Adipocyte (in vitro differentiated cells): ENCODE data around the gene PRSS1.

ENCODE experiments used
- DNase-seq: peaks from one replicate; pipeline ENCODE4 v3.0.0-alpha.2; 2015; ENCODE audit warnings: low read depth
- H3K27me3 ChIP-seq: replicated peaks from 2 replicates; pipeline ENCODE4 v1.7.0; 2013; ENCODE audit warnings: mild to moderate bottlenecking, low read length, moderate library complexity; ENCODE audit not compliant: control insufficient read depth, insufficient read depth
- H3K36me3 ChIP-seq: 2 replicates; pipeline ENCODE4 v1.7.0; 2013; ENCODE audit warnings: low read length, mild to moderate bottlenecking, moderate library complexity; ENCODE audit not compliant: control insufficient read depth, insufficient read depth, severe bottlenecking
- H3K4me1 ChIP-seq: 2 replicates; pipeline ENCODE4 v1.7.0; 2013; ENCODE audit warnings: mild to moderate bottlenecking, low read length, moderate library complexity; ENCODE audit not compliant: control insufficient read depth, insufficient read depth
- H3K4me3 ChIP-seq: 2 replicates; pipeline ENCODE4 v1.7.0; 2013; ENCODE audit warnings: mild to moderate bottlenecking, low read length, moderate library complexity
- H3K9ac ChIP-seq: 2 replicates; pipeline ENCODE4 v1.7.0; 2013; ENCODE audit warnings: mild to moderate bottlenecking, low read length, moderate library complexity
- H3K9me3 ChIP-seq: 2 replicates; pipeline ENCODE4 v1.7.0; 2013; ENCODE audit warnings: mild to moderate bottlenecking, low read length, moderate library complexity; ENCODE audit not compliant: control insufficient read depth

Gene PRSS1

GRCh38 chr7:142787783-142788182 lies 38.5 kb downstream of the PRSS1 start:
- Histone ChIP-seq H3K9me3 (no peaks in the 10 kb centered on the region), H3K27me3 (peaks cover 34% of the 10 kb centered on the region), H3K4me3 (no peak overlapping the region), H3K36me3 (no peaks in the 10 kb centered on the region), H3K9ac (no peak overlapping the region), H3K4me1 (peaks cover 3% of the 10 kb centered on the region)
- no peak for DNase-seq

DNA sequence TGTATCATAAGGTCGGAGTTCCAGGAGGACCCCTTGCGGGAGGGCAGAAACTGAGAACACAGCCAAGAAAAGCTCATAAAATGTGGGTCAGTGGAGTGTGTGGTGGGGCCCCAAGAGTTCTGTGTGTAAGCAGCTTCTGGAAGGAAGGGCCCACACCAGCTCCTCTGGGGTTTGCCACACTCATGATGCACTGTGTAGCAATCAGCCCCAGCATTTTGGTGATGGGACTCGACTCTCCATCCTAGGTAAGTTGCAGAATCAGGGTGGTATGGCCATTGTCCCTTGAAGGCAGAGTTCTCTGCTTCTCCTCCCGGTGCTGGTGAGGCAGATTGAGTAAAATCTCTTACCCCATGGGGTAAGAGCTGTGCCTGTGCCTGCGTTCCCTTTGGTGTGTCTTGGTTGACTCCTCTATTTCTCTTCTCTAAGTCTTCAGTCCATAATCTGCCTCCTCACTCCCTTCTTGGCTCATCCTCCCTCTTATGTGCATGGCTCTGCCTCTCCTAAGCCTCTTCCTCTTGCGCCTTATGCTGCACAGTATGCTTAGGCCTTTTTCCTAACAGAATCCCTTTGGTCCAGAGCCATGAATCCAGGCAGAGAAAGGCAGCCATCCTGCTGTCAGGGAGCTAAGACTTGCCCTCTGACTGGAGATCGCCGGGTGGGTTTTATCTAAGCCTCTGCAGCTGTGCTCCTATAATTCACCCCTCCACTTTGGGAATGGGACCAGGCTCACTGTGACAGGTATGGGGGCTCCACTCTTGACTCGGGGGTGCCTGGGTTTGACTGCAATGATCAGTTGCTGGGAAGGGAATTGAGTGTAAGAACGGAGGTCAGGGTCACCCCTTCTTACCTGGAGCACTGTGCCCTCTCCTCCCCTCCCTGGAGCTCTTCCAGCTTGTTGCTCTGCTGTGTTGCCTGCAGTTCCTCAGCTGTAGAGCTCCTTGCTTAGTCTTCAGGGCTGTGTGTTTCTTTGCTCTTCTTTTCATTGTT lies 39.3 kb downstream of the PRSS1 start:
- H3K9ac ChIP-seq: no peak overlapping the region
- no peaks in the 10 kb centered on the region for H3K4me1 ChIP-seq
- DNase-seq: no peak
- H3K9me3 ChIP-seq: no peaks in the 10 kb centered on the region
- H3K36me3 ChIP-seq: no peaks in the 10 kb centered on the region
- H3K4me3 ChIP-seq: no peak overlapping the region
- peaks cover 34% of the 10 kb centered on the region for H3K27me3 ChIP-seq

GRCh38 chr7:142789441-142789840 lies 40.2 kb downstream of the PRSS1 start:
- Histone ChIP-seq H3K4me3 (no peak overlapping the region), H3K9me3 (no peaks in the 10 kb centered on the region), H3K27me3 (peaks cover 42% of the 10 kb centered on the region), H3K9ac (no peak overlapping the region), H3K36me3 (no peaks in the 10 kb centered on the region), H3K4me1 (no peaks in the 10 kb centered on the region)
- no peak for DNase-seq

DNA sequence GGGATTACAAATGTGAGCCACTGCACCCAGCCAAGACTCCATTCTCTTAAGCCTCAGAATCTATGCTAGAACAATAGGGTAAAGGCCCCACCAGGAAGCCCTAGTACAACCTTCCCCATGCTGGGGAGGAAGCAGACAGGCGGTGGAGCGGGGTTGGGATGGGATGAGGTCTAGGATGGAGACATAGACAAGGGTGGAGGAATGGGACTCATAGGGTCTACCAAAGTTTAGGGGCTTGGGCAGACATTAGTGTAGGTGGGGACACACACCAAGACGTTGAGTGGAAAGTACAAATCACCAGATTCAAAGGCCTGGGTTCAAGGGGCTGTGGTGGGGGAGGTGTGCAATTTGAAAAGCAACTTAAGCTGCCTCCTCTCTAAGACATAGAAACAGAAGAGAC lies 40.8 kb downstream of the PRSS1 start:
- Histone ChIP-seq H3K9ac (no peak overlapping the region), H3K9me3 (no peaks in the 10 kb centered on the region), H3K36me3 (no peaks in the 10 kb centered on the region), H3K4me1 (no peaks in the 10 kb centered on the region), H3K27me3 (peaks cover 48% of the 10 kb centered on the region), H3K4me3 (no peak overlapping the region)
- no peak for DNase-seq

DNA sequence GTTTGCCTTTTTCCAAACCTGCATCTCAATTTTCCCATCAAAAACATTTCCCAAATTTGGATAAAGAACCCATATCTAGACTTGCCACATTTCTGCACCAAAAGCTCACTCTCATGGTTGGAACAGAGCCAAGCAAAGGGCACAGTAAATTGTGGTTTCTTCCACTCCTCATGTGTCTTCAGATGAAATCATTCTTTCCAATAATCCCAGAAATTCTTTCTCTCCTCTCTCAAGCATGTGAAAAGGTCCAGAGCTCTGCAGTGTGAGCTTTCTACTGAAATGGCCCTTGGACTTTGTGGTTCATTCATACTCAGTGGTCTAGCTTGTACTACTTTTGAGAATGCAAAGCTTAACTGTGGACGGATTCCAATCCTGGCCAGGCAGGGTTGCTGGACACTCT lies 41.3 kb downstream of the PRSS1 start:
- peaks cover 53% of the 10 kb centered on the region for H3K27me3 ChIP-seq
- no peaks in the 10 kb centered on the region for H3K9me3 ChIP-seq
- H3K9ac ChIP-seq: no peak overlapping the region
- H3K36me3 ChIP-seq: no peaks in the 10 kb centered on the region
- DNase-seq: no peak
- no peak overlapping the region for H3K4me3 ChIP-seq
- no peaks in the 10 kb centered on the region for H3K4me1 ChIP-seq

DNA sequence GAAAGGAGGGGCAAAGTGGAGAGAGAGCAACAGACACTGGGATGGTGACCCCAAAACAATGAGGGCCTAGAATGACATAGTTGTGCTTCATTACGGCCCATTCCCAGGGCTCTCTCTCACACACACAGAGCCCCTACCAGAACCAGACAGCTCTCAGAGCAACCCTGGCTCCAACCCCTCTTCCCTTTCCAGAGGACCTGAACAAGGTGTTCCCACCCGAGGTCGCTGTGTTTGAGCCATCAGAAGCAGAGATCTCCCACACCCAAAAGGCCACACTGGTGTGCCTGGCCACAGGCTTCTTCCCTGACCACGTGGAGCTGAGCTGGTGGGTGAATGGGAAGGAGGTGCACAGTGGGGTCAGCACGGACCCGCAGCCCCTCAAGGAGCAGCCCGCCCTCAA lies 42.2 kb downstream of the PRSS1 start:
- H3K9me3 ChIP-seq: no peaks in the 10 kb centered on the region
- H3K4me1 ChIP-seq: no peaks in the 10 kb centered on the region
- H3K27me3 ChIP-seq: peaks cover 63% of the 10 kb centered on the region
- no peak overlapping the region for H3K4me3 ChIP-seq
- no peak overlapping the region for H3K9ac ChIP-seq
- H3K36me3 ChIP-seq: no peaks in the 10 kb centered on the region
- DNase-seq: no peak

- no peaks in the 10 kb centered on the region for H3K36me3 ChIP-seq
- no peak for DNase-seq
- H3K9me3 ChIP-seq: no peaks in the 10 kb centered on the region
- H3K4me1 ChIP-seq: peaks cover under 1% of the 10 kb centered on the region
- peaks cover 68% of the 10 kb centered on the region for H3K27me3 ChIP-seq
- no peak overlapping the region for H3K9ac ChIP-seq
- H3K4me3 ChIP-seq: no peak overlapping the region
Measured at GRCh38 chr7:142792129-142792528, 42.9 kb downstream of the PRSS1 start.

- Histone ChIP-seq H3K4me3 (no peak overlapping the region), H3K36me3 (no peaks in the 10 kb centered on the region), H3K27me3 (peaks cover 73% of the 10 kb centered on the region), H3K4me1 (peaks cover 5% of the 10 kb centered on the region), H3K9me3 (no peaks in the 10 kb centered on the region), H3K9ac (no peak overlapping the region)
- DNase-seq: no peak
Measured at GRCh38 chr7:142792593-142792992, 43.3 kb downstream of the PRSS1 start.

GRCh38 chr7:142793156-142793555 lies 43.9 kb downstream of the PRSS1 start:
- DNase-seq: no peak
- H3K27me3 ChIP-seq: peaks cover 73% of the 10 kb centered on the region

DNA sequence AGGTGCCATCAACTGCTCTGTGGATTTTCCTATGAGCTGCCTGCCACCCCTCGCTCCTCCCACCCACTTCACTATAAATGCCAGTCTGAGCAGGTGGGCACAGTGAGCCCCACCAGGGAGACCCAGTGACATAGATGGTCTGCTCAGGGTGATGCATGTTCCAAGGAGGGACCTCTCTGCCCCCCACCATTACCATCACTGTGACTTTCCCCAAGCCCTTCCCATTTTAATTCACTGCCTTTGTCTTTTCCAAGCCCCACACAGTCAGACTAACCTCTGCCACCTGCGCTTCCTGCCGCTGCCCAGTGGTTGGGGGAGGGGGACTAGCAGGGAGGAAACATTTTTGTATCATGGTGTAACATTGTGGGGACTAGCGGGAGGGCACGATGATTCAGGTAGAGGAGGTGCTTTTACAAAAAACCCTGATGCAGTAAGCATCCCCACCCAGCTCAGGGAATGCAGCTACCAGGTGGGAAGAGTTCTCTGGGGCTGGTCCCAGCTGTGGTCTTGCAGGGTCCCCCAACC lies 46.1 kb downstream of the PRSS1 start:
- no peak overlapping the region for H3K9ac ChIP-seq
- peaks cover 82% of the 10 kb centered on the region for H3K27me3 ChIP-seq
- no peaks in the 10 kb centered on the region for H3K36me3 ChIP-seq
- no peaks in the 10 kb centered on the region for H3K9me3 ChIP-seq
- H3K4me3 ChIP-seq: no peak overlapping the region
- peaks cover 7% of the 10 kb centered on the region for H3K4me1 ChIP-seq
- no peak for DNase-seq

More at GRCh38 chr7:142793156-142793555, 43.9 kb downstream of the PRSS1 start:
- Histone ChIP-seq H3K9ac (no peak overlapping the region), H3K9me3 (no peaks in the 10 kb centered on the region), H3K36me3 (no peaks in the 10 kb centered on the region), H3K4me3 (no peak overlapping the region), H3K4me1 (peaks cover 7% of the 10 kb centered on the region)

DNA sequence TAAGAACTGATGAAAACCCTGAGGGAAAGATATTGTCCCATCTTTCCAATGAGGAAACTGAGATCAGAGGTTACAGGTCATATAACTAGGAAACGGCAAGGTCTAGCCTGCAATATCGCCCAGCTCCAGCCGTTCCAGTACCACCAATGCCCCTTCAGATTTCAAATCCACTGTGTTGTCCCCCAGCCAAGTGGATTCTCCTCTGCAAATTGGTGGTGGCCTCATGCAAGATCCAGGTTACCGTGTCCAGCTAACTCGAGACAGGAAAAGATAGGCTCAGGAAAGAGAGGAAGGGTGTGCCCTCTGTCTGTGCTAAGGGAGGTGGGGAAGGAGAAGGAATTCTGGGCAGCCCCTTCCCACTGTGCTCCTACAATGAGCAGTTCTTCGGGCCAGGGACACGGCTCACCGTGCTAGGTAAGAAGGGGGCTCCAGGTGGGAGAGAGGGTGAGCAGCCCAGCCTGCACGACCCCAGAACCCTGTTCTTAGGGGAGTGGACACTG lies 46.8 kb downstream of the PRSS1 start:
- no peaks in the 10 kb centered on the region for H3K36me3 ChIP-seq
- no peaks in the 10 kb centered on the region for H3K9me3 ChIP-seq
- no peak overlapping the region for H3K9ac ChIP-seq
- DNase-seq: no peak
- peaks cover 79% of the 10 kb centered on the region for H3K27me3 ChIP-seq
- no peak overlapping the region for H3K4me3 ChIP-seq
- peaks cover 7% of the 10 kb centered on the region for H3K4me1 ChIP-seq
